ENCODE measurements around the gene SMARCC2. TPM values are rescaled to one million over a fixed set of nuclear protein-coding genes. Genes with fewer than 3 reads are reported as not detected.

Gene SMARCC2
- total RNA-seq, 1 experiment from 2014 or later, result 99.7 TPM

DNA sequence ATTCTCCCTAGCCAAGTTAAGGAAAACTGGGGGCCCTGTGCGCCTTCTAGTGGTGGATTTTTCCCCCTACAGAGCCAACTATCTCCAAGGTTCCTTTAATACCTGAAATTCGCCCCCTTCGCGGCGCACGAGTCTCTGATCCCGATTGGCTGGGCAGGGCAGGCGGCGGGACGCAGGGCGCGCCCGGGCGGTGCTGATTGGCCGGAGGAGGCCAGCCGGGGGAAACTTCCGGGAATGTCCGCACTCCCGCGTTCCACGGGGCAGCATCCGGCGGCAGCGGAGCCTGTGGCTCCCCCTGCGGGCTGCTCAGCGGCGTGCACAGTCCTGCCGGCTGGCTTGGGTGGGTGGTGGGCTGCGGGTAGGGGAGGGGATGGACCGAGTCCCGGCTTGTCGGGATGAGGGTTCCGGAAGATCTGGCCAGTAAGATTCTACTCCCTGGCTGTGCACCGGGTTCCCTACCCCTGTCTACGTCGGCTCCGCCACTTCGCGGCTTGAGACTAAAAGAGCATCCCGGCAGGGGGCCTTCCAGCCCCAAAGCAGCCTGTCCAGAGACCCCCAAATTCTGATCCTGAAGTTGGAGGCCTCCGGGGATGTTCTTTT, 34.9 kb upstream of the SMARCC2 start, which contains the start of gene NABP2:
Gene NABP2, plus strand, starts transcription at position 241 of the 600 bp plus-strand sequence. CDS start 515 bp downstream, outside the sequence.
- Histone ChIP-seq H3K9ac (ENCODE audit: low read length) (peak within 1 kb of the TSS; percentile 83), H3K27me3 (ENCODE audit: insufficient read depth, low read length) (no peaks in the 10 kb centered on the region), H3K27ac (ENCODE audit: low read depth, low read length) (peak within 1 kb of the TSS; percentile 82), H3K4me3 (replicated peaks in 1 of 2; ENCODE audit: low read depth in 1 of 2, low read length in 2 of 2) (peak within 1 kb of the TSS; percentile 85 to 91), H3K9me3 (ENCODE audit: control insufficient read depth in 1 of 2, insufficient read depth in 1 of 2, low read depth in 1 of 2, low read length in 2 of 2) (no peaks in the 10 kb centered on the region), H3K36me3 (ENCODE audit: control insufficient read depth in 1 of 2, insufficient read depth in 2 of 2, low read length in 2 of 2) (no peaks in the 10 kb centered on the region), H3K79me2 (ENCODE audit: insufficient read depth, low read length) (peaks cover 15% of the 10 kb centered on the region), H2AFZ (ENCODE audit: low read depth, low read length, poor library complexity, severe bottlenecking) (peak within 1 kb of the TSS; percentile 56), H4K20me1 (ENCODE audit: insufficient read depth) (no peaks in the 10 kb centered on the region), H3K4me1 (ENCODE audit: control insufficient read depth in 1 of 2, insufficient read depth in 2 of 2, low read length in 2 of 2) (peaks cover 8 to 35% of the 10 kb centered on the region in 2 experiments; a peak in 3 of 4 replicates), H3K9me2 (ENCODE audit: insufficient read depth) (no peaks in the 10 kb centered on the region), H3K4me2 (ENCODE audit: low read length) (peak within 1 kb of the TSS; percentile 94)
- ATAC-seq (peak; percentile 80), DNase-seq (ENCODE audit: low read depth, low spot score) (peak; percentile 94)
- CTCF ChIA-PET, result no interaction called here
- RAD21 ChIA-PET (ENCODE audit: low non-redundant PET in 1 of 2, low total read pairs in 2 of 2, uncharacterized antibody in 2 of 2, unreplicated experiment in 2 of 2), result no interaction called here
- intact Hi-C loops (cut with micrococcal nuclease), result loop anchor here (1.0 to 5.0 kb wide), 3 partner anchors 17 to 105 kb away; partner anchors contain the start of gene ANKRD52
- TF ChIP-seq POLR2A (IDR thresholded peaks at IDR 0.05; ENCODE audit: borderline replicate concordance, extremely low read depth, insufficient read depth, insufficient read length) (no peak), ELF1 (IDR thresholded peaks at IDR 0.05; ENCODE audit: borderline replicate concordance, low read depth) (no peak; the same call in 1 of the 2 replicates), SRF (IDR thresholded peaks at IDR 0.05; ENCODE audit: low read depth) (no peak), TCF7L2 (IDR thresholded peaks at IDR 0.05; ENCODE audit: borderline replicate concordance, extremely low read depth, insufficient read depth, insufficient read length) (peak; percentile 47), YY1 (IDR thresholded peaks at IDR 0.05; ENCODE audit: extremely low read depth, insufficient replicate concordance, low read depth, low read length) (no peak), SIN3A (IDR thresholded peaks at IDR 0.05; ENCODE audit: low read depth) (peak; percentile 38; the same call in 1 of the 2 replicates), CBX3 (IDR thresholded peaks at IDR 0.05; ENCODE audit: low read depth) (peak; percentile 74), RAD21 (IDR thresholded peaks at IDR 0.05; ENCODE audit: low read depth) (peak; percentile 74), JUND (IDR thresholded peaks at IDR 0.05) (no peak), SP1 (IDR thresholded peaks at IDR 0.05; ENCODE audit: low read depth) (peak; percentile 96), ZNF274 (IDR thresholded peaks at IDR 0.05; ENCODE audit: low read depth, low read length) (no peak), POLR2AphosphoS5 (IDR thresholded peaks at IDR 0.05; ENCODE audit: low read depth, low read length) (peak; percentile 68)
- TF ChIP-seq, protein P1, sequence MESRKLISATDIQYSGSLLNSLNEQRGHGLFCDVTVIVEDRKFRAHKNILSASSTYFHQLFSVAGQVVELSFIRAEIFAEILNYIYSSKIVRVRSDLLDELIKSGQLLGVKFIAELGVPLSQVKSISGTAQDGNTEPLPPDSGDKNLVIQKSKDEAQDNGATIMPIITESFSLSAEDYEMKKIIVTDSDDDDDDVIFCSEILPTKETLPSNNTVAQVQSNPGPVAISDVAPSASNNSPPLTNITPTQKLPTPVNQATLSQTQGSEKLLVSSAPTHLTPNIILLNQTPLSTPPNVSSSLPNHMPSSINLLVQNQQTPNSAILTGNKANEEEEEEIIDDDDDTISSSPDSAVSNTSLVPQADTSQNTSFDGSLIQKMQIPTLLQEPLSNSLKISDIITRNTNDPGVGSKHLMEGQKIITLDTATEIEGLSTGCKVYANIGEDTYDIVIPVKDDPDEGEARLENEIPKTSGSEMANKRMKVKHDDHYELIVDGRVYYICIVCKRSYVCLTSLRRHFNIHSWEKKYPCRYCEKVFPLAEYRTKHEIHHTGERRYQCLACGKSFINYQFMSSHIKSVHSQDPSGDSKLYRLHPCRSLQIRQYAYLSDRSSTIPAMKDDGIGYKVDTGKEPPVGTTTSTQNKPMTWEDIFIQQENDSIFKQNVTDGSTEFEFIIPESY (IDR thresholded peaks at IDR 0.05; ENCODE audit: extremely low read depth, insufficient replicate concordance, low read length), result peak; percentile 27
- TF ChIP-seq, protein P2, sequence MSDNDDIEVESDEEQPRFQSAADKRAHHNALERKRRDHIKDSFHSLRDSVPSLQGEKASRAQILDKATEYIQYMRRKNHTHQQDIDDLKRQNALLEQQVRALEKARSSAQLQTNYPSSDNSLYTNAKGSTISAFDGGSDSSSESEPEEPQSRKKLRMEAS (IDR thresholded peaks at IDR 0.05), result peak; percentile 87
- TF ChIP-seq, protein P3, sequence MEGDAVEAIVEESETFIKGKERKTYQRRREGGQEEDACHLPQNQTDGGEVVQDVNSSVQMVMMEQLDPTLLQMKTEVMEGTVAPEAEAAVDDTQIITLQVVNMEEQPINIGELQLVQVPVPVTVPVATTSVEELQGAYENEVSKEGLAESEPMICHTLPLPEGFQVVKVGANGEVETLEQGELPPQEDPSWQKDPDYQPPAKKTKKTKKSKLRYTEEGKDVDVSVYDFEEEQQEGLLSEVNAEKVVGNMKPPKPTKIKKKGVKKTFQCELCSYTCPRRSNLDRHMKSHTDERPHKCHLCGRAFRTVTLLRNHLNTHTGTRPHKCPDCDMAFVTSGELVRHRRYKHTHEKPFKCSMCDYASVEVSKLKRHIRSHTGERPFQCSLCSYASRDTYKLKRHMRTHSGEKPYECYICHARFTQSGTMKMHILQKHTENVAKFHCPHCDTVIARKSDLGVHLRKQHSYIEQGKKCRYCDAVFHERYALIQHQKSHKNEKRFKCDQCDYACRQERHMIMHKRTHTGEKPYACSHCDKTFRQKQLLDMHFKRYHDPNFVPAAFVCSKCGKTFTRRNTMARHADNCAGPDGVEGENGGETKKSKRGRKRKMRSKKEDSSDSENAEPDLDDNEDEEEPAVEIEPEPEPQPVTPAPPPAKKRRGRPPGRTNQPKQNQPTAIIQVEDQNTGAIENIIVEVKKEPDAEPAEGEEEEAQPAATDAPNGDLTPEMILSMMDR (IDR thresholded peaks at IDR 0.05 in 2 of 3, conservative IDR thresholded peaks at IDR 0.05 in 1 of 3; ENCODE audit: borderline replicate concordance in 1 of 3, insufficient read depth in 1 of 3, low read depth in 2 of 3, low read length in 2 of 3), result peak; percentile 72 to 97 (median 78)
- POLR2A ChIA-PET, result no interaction called here
- no TSS peak for BruUV-seq (replicated peaks)
